HG03039 (cell line): ENCODE results near the gene INAVA.
"Not testable (repeated sequence)": the region's sequence is repeated elsewhere in the genome, so short reads cannot be mapped to it uniquely, and the experiment has no call there.

ENCODE experiments used
- ATAC-seq: cut with Tn5 transposase; IDR thresholded peaks from one replicate; pipeline ENCODE4 v1.9.1; 2021; ENCODE audit warnings: mild to moderate bottlenecking, moderate library complexity; ENCODE audit not compliant: unreplicated experiment

The INAVA gene

DNA sequence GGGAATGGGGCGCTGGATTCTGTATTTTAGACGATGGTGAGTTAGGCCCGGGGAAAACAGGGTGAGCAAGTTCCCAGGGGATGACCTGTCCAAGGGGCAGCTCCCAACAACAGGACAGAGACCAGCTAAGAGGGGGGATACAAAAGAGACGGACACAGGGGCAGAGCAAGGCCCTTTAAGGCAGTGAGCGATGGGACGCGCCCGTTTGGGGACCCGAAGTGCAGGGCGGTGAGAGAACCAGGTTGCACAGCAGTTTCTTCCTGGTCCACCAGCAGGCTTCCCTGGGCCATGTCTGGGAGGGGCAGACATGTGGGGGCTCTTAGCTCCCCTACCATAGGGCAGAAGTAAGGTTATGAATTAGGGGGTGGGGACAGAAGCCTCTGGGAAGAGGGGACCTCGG, 22.0 kb downstream of the INAVA start:
- no peak for ATAC-seq

DNA sequence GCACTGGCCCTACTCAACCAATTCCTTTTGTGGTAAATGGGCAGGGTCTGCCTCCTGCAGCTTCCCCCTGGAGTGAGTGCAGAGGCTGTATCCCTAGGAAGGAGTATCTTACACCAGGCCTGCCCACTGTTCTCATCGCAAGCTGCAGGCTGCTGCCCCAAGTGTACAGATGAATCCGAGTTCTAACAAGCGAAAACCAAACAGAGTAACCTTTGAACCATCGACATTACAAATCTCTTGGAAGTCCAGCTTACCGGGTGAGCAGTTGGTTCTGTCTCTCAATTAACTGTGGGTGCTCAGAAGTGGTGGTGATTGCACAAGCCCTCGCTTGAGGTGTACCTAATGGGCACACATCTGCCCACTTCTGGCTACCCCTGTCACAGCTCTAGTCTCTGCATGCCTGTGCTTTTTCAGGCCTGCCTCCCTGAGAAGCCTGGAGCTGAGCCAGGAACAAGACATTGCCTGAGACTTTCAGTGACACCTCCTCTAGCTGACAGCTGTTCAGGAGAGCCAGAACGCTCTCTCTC, 22.7 kb downstream of the INAVA start:
- no peak for ATAC-seq

DNA sequence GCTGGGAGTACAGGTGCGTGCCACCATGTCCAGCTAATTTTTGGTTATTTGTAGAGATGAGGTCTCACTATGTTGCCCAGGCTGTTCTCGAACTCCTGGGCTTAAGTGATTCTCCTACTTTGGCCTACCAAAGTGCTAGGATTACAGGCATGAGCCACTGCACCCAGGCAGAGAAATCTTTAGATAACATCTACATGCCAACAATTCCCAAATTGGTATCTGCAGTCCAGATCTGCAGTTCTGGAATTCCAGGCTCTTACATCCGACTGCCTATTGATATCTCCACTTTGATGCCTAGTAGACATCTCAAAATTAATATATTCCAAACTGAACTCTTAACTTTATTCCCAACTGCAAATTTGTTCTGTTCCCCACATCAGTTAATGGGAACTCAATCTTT, 23.3 kb downstream of the INAVA start:
- no peak for ATAC-seq

DNA sequence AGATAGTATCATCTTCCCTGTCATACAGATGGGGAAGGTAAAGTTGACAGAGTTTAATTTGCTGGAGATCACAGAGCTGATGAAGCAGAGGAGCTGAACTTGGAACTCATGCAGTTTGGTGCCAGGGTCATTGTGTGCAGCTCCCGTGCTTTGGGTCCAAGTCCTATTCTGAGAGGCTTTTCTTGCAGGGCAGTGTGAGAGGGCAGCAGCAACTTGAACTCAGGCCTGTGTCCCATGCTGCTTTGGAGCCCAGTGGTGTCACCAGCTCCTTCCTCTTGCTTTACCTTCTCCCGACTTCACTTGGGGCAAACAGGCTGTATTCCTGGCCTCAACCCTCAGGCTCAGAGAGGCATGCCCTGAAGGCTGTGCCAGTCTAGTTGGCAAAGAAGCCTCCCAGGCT, 24.7 kb downstream of the INAVA start:
- ATAC-seq = no peak

DNA sequence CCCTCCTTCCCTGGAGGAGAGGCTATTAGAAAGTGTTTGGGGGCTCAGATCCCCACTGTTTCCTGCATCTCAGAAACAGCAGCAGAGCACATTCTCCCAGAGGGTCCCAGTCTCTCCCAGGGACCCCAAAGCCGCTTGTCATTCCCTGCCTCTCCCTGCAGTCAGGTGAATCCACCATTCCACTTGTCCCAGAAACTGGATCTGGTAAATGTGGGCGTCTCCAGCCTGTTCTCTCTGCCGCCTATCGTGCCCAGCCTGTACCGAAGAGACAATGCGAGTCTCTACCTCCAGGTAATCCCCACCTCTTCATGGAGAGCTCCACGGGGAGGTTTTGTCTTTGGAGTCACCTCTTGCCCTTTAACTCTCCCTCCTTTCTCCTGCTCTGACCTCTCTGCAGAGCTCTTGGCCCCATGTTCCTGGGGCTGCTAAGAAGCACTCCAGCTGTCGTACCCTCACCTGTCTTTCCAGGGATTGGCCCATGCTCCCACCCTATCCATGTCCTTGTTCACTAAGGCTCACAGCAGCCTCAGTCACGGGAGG, 26.9 kb downstream of the INAVA start:
- no peak for ATAC-seq

DNA sequence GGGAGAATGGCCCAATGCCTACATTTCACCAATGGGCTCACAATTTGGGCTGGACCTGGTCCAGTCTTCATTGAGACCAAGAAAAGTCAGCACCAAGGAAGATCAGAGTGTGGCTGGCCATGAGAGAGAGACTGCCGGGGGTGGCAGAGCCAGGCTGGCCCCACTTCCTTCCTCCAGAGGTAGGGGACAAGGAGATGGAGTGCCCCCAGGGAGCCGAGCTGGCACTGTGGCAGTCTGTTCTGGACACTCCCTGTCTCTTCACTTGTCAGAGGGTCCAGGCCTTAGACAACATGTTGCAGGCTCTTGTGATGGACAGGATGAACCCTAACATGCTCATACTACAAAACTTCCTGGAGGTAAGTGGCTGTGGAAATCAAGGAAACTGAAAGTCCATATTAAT, 27.7 kb downstream of the INAVA start:
- no peak for ATAC-seq

DNA sequence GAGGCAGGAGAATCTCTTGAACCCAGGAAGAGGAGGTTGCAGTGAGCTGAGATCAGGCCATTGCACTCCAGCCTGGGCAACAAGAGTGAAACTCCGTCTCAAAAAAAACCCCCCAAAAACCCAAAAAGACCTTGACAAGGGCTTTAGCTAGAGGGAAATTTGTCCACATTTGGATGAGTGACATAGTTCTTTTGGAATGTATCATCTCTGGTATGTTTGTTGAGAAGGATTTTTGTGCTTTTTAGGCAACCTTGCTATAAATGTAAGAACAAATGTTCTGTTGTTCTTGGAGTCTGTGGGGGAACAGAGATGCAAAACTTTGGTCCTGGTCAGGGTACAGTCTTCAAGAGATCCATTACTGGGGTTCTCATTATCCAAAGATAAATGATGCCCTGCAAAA, 28.9 kb downstream of the INAVA start:
- no peak for ATAC-seq

DNA sequence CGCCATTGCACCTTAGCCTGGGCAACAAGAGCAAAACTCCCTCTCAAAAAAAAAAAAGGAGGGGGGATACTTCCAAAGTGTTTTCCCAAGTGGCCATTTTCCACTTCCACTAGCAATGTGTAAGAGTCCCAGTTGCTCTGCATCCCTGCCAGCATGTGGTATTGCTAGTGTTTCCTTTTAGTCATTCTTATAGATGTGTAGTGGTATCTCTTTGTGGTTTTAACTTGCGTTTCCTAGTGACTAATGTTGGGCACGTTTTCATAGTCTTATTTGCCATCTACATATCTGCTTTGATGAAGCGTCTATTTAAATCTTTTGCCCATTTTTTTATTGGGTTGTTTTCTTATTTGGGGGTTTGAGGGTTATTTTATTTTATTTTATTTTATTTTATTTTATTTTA, 31.1 kb downstream of the INAVA start:
- no peak for ATAC-seq

DNA sequence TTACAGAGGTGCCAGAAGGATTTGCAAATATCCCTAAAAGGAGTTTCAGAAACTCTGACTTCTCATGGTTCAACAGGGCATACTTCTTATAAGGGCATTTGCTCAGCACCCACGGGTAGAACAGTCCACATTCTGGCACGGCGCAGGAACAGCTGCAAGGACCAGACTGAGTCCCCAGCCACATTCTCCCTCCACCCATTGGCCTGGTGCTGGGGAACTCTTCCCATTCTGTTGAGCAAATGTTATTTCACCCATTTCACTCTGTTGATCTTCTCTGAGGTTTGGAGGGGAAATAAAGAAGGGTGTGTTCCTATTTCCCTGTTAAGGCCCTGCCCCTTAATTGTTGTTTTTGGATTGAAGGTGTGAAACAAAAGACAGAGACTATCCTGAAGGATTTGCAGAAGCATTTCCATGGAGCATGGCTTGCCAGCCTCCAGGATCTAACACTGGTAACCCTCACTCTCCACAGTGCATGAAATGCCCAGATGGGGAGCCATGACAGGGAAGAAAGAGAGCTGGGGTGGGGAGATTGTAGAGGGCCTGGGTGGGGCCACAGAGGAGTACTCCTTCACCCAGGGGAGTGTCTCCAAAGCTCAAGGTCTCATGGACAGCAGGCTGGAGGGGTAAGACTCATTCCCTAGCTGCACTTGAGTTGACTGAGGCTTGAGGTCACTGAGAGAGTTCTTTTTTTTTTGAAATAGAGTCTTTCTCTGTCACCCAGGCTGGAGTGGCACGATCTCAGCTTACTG, 35.0 kb downstream of the INAVA start:
- no peak for ATAC-seq

DNA sequence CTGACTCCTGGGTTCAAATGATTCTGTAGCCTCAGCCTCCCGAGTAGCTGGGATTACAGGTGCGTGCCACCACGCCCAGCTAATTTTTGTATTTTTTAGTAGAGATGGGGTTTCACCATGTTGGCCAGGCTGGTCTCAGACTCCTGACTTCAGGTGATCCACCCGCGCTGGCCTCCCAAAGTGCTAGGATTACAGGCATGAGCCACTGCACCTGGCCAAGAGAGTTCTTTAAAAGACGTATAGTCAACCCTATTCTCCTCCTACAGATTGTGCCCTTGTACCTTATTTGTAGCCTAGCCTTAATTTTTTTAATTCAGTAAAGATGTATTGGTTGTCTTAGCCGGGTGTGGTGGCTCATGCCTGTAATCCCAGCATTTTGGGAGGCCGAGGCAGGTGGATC, 35.6 kb downstream of the INAVA start:
- ATAC-seq = not testable (repeated sequence)

DNA sequence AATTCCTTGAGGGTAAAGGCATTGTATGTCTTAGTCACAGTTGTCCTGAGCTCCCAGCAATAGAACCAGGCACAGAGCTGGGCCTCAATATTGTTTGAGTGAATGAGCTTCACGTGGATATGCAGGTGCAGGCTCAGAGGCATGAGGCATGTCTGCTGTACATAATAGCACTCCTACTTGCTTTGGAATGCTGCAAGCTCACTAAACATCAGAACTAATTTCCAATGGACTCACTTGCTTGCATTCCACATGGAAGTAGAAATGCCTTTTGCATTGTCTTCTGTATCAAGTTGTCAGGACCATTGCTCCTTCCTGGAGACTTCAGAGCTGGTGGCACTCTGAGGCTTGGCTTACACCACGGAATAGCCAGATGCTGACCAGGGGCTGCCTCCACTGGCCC, 37.1 kb downstream of the INAVA start:
- ATAC-seq = no peak

DNA sequence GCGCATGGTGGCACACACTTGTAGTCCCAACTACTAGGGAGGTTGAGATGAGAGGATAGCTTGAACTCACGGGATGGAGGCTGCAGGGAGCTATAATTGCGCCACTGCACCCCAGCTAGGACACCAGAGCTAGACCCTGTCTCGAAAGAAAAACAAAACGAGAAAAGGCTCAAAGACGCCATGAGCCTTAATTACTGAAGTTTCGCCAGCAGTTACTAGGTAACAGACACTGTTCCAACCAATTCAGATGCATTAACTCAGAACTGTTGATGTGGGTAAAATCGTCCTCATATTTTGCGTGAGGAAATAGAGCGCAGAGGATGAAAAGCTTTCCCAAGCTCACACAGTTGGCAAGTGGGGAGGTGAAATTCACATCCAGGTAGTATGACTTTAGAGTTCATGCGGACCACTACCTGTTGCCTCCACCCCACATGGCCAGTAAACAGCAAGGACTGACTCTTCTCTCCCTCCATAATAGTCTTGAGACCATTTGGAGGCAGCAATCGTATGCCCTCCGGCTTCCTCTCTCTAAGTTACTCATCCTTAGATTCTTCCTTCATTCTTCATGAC, 40.1 kb downstream of the INAVA start:
- ATAC-seq = no peak

DNA sequence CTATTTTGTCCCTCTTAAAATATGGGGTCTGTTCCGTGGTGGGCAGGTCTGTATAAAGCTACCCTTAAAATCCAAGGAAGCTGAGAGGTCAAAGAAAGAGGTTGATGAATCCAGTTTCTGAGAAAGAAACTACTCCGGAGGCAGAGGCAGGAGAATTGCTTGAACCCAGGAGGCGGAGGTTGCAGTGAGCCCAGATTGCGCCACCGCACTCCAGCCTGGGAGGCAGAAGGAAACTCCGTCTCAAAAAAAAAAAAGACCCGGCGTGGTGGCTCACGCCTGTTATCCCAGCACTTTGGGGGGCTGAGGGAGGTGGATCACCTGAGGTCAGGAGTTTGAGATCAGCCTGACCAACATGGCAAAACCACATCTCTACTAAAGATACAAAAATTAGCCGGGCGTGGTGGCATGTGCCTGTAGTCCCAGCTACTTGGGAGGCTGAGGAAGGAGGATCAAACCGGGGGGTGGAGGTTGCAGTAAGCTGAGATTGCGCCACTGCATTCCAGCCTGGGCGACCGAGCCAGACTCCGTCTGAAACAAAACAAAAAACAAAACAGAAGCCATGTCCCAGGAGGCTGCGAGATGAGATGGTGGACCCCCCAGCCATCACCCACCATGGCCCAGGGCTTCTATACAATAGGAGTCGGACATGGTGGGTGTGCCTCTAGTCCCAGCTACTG, 40.7 kb downstream of the INAVA start:
- not testable (repeated sequence) for ATAC-seq

DNA sequence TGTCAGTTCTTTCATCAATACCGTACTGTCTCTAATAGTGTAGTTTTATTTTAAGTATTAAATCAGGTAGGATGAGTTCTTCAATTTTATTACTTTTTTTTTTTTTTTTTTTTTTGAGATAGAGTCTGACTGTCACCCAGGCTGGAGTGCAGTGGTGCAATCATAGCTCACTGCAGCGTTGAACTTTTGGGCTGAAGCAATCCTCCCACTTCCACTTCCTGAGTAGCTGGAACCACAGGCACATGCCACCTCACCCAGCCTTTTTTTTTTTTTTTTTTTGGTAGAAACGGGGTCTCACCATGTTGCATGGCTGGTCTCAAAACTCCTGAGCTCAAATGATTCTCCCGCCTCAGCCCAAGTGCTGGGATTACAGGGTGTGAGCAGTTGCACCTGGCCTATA, 44.3 kb downstream of the INAVA start:
- no peak for ATAC-seq

DNA sequence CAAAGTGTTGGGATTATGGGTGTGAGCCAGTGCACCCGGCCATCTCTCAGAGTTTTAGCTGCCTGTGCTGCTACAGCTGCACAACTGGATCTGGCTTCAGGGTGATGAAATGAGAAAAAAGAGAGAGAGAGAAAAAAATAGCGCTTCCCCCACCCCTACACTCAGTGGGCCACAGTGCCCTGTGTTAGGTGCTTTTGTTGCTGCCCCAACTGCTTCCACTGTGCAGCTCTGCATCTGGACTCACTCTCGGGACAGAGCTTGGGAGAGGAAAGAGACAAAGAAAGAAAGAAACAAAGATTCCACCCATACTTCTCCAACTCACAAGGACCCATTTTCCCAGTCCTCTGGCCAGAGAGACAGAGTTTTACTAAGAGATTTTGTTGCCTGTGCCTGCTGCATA, 50.4 kb downstream of the INAVA start:
- no peak for ATAC-seq

DNA sequence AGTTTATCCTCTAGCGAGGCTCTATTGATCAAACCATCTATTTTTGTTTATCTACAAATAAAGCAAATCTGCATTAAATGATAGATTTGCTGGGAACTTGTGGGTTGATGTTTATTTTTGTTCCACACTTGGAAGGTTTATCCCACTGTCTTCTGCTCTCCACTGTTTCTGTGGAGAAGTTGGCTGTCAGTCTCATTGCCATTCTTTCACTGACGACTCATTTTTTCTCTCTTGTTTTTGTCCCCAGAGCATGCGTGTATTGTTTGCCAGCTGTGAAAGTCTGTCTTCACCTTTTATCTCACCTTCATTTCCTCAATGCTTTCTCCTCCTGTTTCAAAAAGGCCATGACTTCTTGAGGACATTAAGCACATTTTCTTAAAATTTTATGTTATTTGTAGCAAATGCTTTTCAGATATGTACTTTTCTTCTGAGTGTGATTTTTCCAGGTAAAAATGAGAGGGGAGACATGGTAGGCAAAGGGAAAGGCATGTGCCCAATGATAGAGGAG, 52.4 kb downstream of the INAVA start:
- ATAC-seq = no peak

DNA sequence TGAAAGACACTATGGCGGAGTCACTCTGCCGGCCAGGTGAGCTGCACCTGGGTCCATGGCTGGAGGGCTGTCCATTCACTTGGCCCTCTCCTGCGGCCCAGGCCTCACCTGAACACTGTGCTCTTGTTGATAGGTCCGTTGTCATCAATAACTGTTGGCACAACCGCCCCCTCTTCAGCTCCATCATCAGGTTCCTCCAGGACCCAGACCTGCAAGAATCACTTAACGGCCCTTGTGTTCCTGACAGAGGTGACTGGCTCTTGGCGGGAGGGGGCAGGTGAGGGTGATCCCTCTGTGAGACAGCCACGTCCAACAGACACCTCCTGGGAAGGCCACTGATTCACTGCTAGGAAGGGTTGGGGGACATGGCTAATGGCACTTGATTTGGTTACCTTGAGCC, 54.9 kb downstream of the INAVA start:
- ATAC-seq = no peak

DNA sequence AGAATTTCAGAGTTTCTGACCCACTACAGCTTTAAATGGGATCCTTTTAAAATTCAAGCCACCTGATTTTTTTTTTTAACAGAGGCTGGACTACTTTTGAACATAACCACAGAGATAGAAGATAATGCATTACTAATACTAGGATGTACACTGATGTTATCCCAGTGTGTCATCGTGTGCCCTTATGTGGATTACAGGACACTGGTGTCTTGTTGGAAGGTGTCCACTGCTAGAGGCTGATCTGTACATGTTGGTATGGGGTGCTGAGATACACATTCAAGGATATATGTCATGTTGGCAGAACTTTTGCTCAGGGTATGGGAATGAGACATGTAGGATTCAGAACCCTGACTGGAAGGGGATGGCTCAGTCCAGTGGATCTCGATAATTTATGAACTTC, 56.3 kb downstream of the INAVA start:
- no peak for ATAC-seq

DNA sequence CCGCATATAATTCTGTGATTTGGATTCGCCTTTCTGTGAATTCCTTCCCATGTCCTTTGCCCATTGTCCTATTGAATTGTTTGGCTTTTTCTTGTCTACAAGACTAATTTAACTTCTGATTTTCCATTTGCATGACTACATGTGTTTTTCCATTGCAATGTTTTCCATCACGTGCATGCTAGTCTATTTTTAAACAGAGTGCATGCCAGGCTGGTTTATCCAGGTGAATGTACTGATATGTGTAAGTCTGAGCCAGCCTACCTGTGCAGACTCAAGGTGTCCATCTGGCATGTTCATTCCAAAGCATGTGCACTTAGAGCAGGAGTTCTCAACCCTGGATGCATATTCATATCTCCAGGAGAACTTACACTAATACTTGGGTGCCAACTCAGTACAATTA, 59.7 kb downstream of the INAVA start:
- no peak for ATAC-seq

DNA sequence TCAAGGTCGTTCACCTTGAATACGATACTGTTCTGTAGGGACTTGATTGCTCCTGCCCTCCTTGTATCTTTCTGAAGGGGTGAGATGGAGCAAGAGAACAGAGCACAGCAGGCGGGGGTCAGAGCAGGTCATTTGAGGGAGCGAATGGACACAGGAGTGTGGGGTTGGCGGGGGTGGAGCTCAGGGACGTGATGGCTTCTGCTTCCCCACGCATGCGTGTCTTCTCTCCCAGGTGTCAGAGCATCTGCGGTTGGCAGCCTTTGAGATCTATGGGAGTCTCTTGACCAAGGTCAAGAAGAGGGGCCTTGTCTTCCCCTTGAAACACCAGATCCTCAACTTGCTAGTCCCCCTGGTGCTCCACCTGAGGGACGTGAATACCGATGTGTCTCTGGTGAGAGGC, 63.9 kb downstream of the INAVA start:
- ATAC-seq = no peak

DNA sequence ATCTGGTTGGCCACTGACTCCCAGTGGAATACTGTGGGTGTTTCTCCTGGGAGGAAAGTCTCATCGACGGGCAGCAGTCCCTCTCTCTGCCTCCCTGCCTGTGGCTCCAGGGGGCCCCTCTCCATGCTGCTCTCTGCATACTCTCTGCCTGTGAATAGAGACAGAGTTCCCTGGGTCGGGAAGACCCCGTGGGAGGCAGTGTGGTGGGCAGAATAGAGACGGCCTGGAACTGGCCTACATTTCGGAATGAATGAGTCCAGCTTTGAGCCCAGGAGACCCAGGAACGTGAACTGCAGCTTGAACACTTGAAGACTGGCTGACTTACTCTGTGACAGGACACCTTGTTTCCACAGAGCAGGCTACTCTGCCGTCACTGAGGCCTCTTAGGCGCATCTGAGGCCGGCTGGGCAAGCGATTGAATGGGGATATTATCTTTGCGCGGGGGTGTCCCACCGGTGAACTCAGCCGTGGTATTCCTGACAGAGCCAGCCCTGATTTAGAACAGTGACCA, 64.8 kb downstream of the INAVA start:
- no peak for ATAC-seq
